Measurements from ENCODE around the gene ZNF785.
"Not testable (repeated sequence)": the region's sequence is repeated elsewhere in the genome, so short reads cannot be mapped to it uniquely, and the experiment has no call there.

Gene ZNF785

GRCh38 chr16:30602616-30603277 lies 17.2 kb upstream of the ZNF785 start:
- no peak for DNase-seq (ENCODE audit: low read depth)

GRCh38 chr16:30601966-30602365 lies 16.5 kb upstream of the ZNF785 start:
- no peak for DNase-seq (ENCODE audit: low read depth)

- no peak for DNase-seq (ENCODE audit: low read depth)
Measured at GRCh38 chr16:30600929-30601328, 15.4 kb upstream of the ZNF785 start.

- DNase-seq (ENCODE audit: low read depth), result no peak
Measured at GRCh38 chr16:30600215-30600614, 14.7 kb upstream of the ZNF785 start.

GRCh38 chr16:30592871-30593270 lies 7.4 kb upstream of the ZNF785 start:
- DNase-seq (ENCODE audit: low read depth), result no peak

- DNase-seq (ENCODE audit: low read depth), result not testable (repeated sequence)
Measured at GRCh38 chr16:30590869-30591268, 5.4 kb upstream of the ZNF785 start.

GRCh38 chr16:30589582-30589981 lies 4.1 kb upstream of the ZNF785 start:
- DNase-seq (ENCODE audit: low read depth), result not testable (repeated sequence)

- DNase-seq (ENCODE audit: low read depth), result no peak
Measured at GRCh38 chr16:30588651-30589050, 3.2 kb upstream of the ZNF785 start.

- DNase-seq (ENCODE audit: low read depth), result no peak
Measured at GRCh38 chr16:30585022-30585399, 486 bp downstream of the ZNF785 start.

- DNase-seq (ENCODE audit: low read depth), result no peak
Measured at GRCh38 chr16:30582611-30583340, 2.7 kb downstream of the ZNF785 start.

GRCh38 chr16:30581457-30581856 lies 4.0 kb downstream of the ZNF785 start:
- no peak for DNase-seq (ENCODE audit: low read depth)

- no peak for DNase-seq (ENCODE audit: low read depth)
Measured at GRCh38 chr16:30574678-30575077, 10.8 kb downstream of the ZNF785 start.

GRCh38 chr16:30571445-30572322 lies 13.8 kb downstream of the ZNF785 start, which contains the start of gene ZNF688:
Gene ZNF688 (minus strand): TSS chr16:30571714. CDS start chr16:30571629, 85 bp downstream.
- peak; percentile 93 for DNase-seq (ENCODE audit: low read depth)

- no peak for DNase-seq (ENCODE audit: low read depth)
Measured at GRCh38 chr16:30570636-30571444, 14.7 kb downstream of the ZNF785 start.

GRCh38 chr16:30569746-30570635 lies 15.5 kb downstream of the ZNF785 start:
- no peak for DNase-seq (ENCODE audit: low read depth)

- no peak for DNase-seq (ENCODE audit: low read depth)
Measured at GRCh38 chr16:30569281-30569680, 16.2 kb downstream of the ZNF785 start.

- peak; percentile 27 for DNase-seq (ENCODE audit: low read depth)
Measured at GRCh38 chr16:30567991-30568638, 17.4 kb downstream of the ZNF785 start.

- peak; percentile 47 for DNase-seq (ENCODE audit: low read depth)
Measured at GRCh38 chr16:30567160-30567990, 18.1 kb downstream of the ZNF785 start.

GRCh38 chr16:30566531-30566930 lies 19.0 kb downstream of the ZNF785 start:
- DNase-seq (ENCODE audit: low read depth), result no peak
